B cell (primary cell): ENCODE data around the gene PPP3R1.

ENCODE experiments used
- CTCF ChIP-seq: fragments of 200-600 bp; IDR thresholded peaks from one replicate; pipeline ENCODE4 v1.8.0; 2022; ENCODE audit warnings: antibody characterized with exemption, mild to moderate bottlenecking
- EZH2 ChIP-seq: IDR thresholded peaks from 2 replicates; pipeline ENCODE4 v1.6.1; 2012; ENCODE audit warnings: borderline replicate concordance, low read depth, mild to moderate bottlenecking, moderate library complexity, low read length; ENCODE audit not compliant: insufficient read depth, poor library complexity, severe bottlenecking

GRCh38 chr2:68235090-68235489, 17.2 kb downstream of the PPP3R1 start:
- TF ChIP-seq CTCF (no peak), EZH2 (no peak)
